ENCODE measurements around the gene DCTD. TPM values are rescaled to one million over a fixed set of nuclear protein-coding genes. Genes with fewer than 3 reads are reported as not detected.

Gene DCTD
- total RNA-seq, 1 experiment from 2014 or later: 100 TPM

DNA sequence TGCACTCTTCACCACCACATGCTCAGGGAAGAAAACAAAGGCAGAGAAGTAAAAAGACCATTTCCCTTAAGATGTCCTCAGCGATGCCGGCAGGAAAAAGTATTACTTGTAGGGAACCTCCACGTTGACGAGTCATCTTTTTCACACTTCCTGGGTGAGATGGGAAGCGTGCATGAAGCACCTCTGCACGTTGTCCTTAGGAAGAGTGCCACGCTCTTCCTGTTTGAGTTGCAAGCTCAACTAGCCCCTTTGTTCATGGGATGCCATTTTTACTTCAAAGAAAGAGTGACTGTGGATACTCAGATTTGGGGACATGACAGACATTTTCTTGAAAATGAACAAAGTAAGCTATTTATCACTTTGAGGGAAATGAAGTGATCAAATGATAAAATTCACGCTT, 33.8 kb downstream of the DCTD start:
- Histone ChIP-seq H3T11ph (ENCODE audit: low read length) (no peak overlapping the region), H3K4me1 (ENCODE audit: insufficient read depth, low read length) (no peaks in the 10 kb centered on the region), H3K27ac (ENCODE audit: insufficient read length, low read depth, low read length) (no peak overlapping the region), H3K23ac (ENCODE audit: insufficient read length, low read depth, low read length) (no peak overlapping the region), H4K20me1 (ENCODE audit: control insufficient read depth, insufficient read depth, insufficient read length) (no peaks in the 10 kb centered on the region), H3K4ac (ENCODE audit: low read depth, low read length) (no peak overlapping the region), H3K56ac (ENCODE audit: insufficient read length, low read depth, low read length) (no peak overlapping the region), H2BK15ac (ENCODE audit: low read depth, low read length) (no peak overlapping the region), H2BK12ac (ENCODE audit: insufficient read length, low read depth, low read length) (no peak overlapping the region), H2BK20ac (ENCODE audit: low read depth, low read length, poor library complexity, severe bottlenecking) (no peak overlapping the region), H4K8ac (replicated peaks; ENCODE audit: insufficient read length, low read depth, low read length) (no peak overlapping the region), H2BK5ac (ENCODE audit: insufficient read length, low read length) (no peak overlapping the region), H3K23me2 (ENCODE audit: insufficient read length, low read depth, low read length, poor library complexity, severe bottlenecking) (no peaks in the 10 kb centered on the region), H3K9me3 (ENCODE audit: control insufficient read depth, low read depth, low read length) (peaks cover 13% of the 10 kb centered on the region), H4K91ac (ENCODE audit: insufficient read length, low read depth, low read length) (no peak overlapping the region), H3K79me2 (ENCODE audit: insufficient read depth, low read length) (no peaks in the 10 kb centered on the region), H3K27me3 (ENCODE audit: insufficient read depth, low read length) (no peaks in the 10 kb centered on the region), H4K5ac (ENCODE audit: insufficient read length, low read depth, low read length) (no peak overlapping the region), H2AFZ (ENCODE audit: low read length) (no peak overlapping the region), H3K9ac (ENCODE audit: extremely low read depth, insufficient read length, low read length) (no peak overlapping the region), H3K18ac (ENCODE audit: insufficient read length, low read depth, low read length) (no peak overlapping the region), H2AK5ac (ENCODE audit: insufficient read length, low read length) (no peak overlapping the region), H2BK120ac (ENCODE audit: low read depth, low read length, poor library complexity, severe bottlenecking) (no peak overlapping the region), H3K14ac (ENCODE audit: insufficient read depth, low read length) (no peak overlapping the region), H3K79me1 (ENCODE audit: insufficient read depth, low read depth, low read length, poor library complexity, severe bottlenecking) (no peaks in the 10 kb centered on the region), H3K4me2 (ENCODE audit: insufficient read depth, insufficient read length, low read length) (no peak overlapping the region)
- WGBS (ENCODE audit: extremely low coverage, insufficient read length, low lambda C conversion rate): no CpG with 5 or more reads among the region's 8 CpGs
- Mint-ChIP-seq H3K9me3 (peaks cover 20 to 22% of the 10 kb centered on the region in 2 experiments), H3K27ac (no peak overlapping the region), H3K4me1 (peaks cover 0 to 5% of the 10 kb centered on the region in 2 experiments; a peak in 1 of 4 replicates), H3K4me3 (no peak overlapping the region), H3K36me3 (ENCODE audit: insufficient read depth in 1 of 3, low read depth in 3 of 3) (peaks cover 44 to 59% (median 54%) of the 10 kb centered on the region in 3 experiments), H3K27me3 (ENCODE audit: low read depth) (no peaks in the 10 kb centered on the region)
- TF ChIP-seq, protein P1, sequence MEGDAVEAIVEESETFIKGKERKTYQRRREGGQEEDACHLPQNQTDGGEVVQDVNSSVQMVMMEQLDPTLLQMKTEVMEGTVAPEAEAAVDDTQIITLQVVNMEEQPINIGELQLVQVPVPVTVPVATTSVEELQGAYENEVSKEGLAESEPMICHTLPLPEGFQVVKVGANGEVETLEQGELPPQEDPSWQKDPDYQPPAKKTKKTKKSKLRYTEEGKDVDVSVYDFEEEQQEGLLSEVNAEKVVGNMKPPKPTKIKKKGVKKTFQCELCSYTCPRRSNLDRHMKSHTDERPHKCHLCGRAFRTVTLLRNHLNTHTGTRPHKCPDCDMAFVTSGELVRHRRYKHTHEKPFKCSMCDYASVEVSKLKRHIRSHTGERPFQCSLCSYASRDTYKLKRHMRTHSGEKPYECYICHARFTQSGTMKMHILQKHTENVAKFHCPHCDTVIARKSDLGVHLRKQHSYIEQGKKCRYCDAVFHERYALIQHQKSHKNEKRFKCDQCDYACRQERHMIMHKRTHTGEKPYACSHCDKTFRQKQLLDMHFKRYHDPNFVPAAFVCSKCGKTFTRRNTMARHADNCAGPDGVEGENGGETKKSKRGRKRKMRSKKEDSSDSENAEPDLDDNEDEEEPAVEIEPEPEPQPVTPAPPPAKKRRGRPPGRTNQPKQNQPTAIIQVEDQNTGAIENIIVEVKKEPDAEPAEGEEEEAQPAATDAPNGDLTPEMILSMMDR (conservative IDR thresholded peaks at IDR 0.05): no peak
- DNase-seq: no peak
